ENCODE results near the gene GRID2.

DNA sequence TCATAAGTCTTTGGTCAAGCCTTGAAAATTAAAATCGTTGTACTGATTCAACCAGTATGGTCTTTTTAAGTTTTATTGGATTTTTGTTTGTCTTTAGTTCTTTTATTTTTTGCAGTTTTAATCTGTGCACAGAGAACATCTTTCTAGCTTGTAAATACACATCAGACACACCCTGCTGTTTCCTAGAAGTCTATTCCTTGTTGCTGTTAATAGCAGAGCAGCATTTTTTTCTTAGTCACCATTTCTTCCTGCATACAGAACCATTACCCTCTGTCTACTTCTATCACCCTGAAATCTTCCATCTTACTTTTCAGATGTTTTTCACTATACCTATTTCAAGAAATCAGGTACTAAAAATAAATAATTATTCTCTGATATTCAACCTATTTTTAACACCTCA, 375.4 kb downstream of the GRID2 start:
- TF ChIP-seq POLR2A (IDR thresholded peaks at IDR 0.05; ENCODE audit: low read length) (no peak), GATA1 (IDR thresholded peaks at IDR 0.05; ENCODE audit: low read depth, low read length) (no peak)

Data from erythroblast (primary cell).